IPS DF 6.9 (cell line): ENCODE results near the gene RHOD.

Experiments
- DNase-seq: peaks from one replicate; pipeline ENCODE4 v3.0.0-alpha.2; 2013; ENCODE audit warnings: low read depth, low spot score
- H3K27ac ChIP-seq: one replicate; pipeline ENCODE4 v1.5.1; 2013; ENCODE audit warnings: low read length, control low read depth
- H3K27me3 ChIP-seq: 2 replicates; pipeline ENCODE4 v1.6.1; 2013; ENCODE audit warnings: mild to moderate bottlenecking, low read length; ENCODE audit not compliant: control insufficient read depth, insufficient read depth
- H3K36me3 ChIP-seq: 2 replicates; pipeline ENCODE4 v1.6.1; 2013; ENCODE audit warnings: low read length; ENCODE audit not compliant: control insufficient read depth, insufficient read depth
- H3K4me1 ChIP-seq: 2 replicates; pipeline ENCODE4 v1.6.1; 2013; ENCODE audit warnings: low read length; ENCODE audit not compliant: control insufficient read depth, insufficient read depth
- H3K4me3 ChIP-seq: 2 replicates; pipeline ENCODE4 v1.5.1; 2013; ENCODE audit warnings: mild to moderate bottlenecking, low read length
- H3K9me3 ChIP-seq: 2 replicates; pipeline ENCODE4 v1.6.1; 2013; ENCODE audit warnings: low read length, inconsistent platforms; ENCODE audit not compliant: control insufficient read depth, insufficient read depth
- WGBS: extraction: QIAGEN DNeasy Blood & Tissue Kit; methylation state at CpG from one replicate; pipeline ENCODE4 v1.1.7; 2013; ENCODE audit warnings: mixed read lengths, missing lambda C conversion rate; ENCODE audit not compliant: insufficient read length, insufficient coverage; 5-methylcytosine and 5-hydroxymethylcytosine counted together

The RHOD gene

GRCh38 chr11:67059671-67060070 lies 3.0 kb downstream of the RHOD start:
- no peaks in the 10 kb centered on the region for H3K36me3 ChIP-seq
- no CpG with 5 or more reads among the region's 3 CpGs for WGBS
- H3K9me3 ChIP-seq: no peaks in the 10 kb centered on the region
- no peaks in the 10 kb centered on the region; the same call in 1 of the 2 replicates for H3K27me3 ChIP-seq
- H3K27ac ChIP-seq: no peak overlapping the region
- peaks cover 5% of the 10 kb centered on the region for H3K4me1 ChIP-seq
- DNase-seq: no peak
- no peak overlapping the region; the same call in 1 of the 2 replicates for H3K4me3 ChIP-seq

- WGBS: no CpG with 5 or more reads among the region's 7 CpGs
- DNase-seq: no peak
Measured at GRCh38 chr11:67060111-67060522, 3.5 kb downstream of the RHOD start.

GRCh38 chr11:67062526-67063373 lies 6.1 kb downstream of the RHOD start:
- Histone ChIP-seq H3K27ac (no peak overlapping the region), H3K9me3 (no peaks in the 10 kb centered on the region), H3K36me3 (no peaks in the 10 kb centered on the region), H3K27me3 (no peaks in the 10 kb centered on the region; the same call in 1 of the 2 replicates), H3K4me3 (no peak overlapping the region), H3K4me1 (no peaks in the 10 kb centered on the region; the same call in 1 of the 2 replicates)
- no CpG with 5 or more reads among the region's 13 CpGs for WGBS
- no peak for DNase-seq

More at GRCh38 chr11:67060111-67060522, 3.5 kb downstream of the RHOD start:
- no peaks in the 10 kb centered on the region; the same call in 1 of the 2 replicates for H3K27me3 ChIP-seq
- H3K36me3 ChIP-seq: no peaks in the 10 kb centered on the region
- peaks cover 5% of the 10 kb centered on the region for H3K4me1 ChIP-seq
- no peak overlapping the region for H3K27ac ChIP-seq
- H3K4me3 ChIP-seq: no peak overlapping the region
- no peaks in the 10 kb centered on the region for H3K9me3 ChIP-seq

GRCh38 chr11:67066333-67066709 lies 9.7 kb downstream of the RHOD start:
- H3K4me3 ChIP-seq: no peak overlapping the region
- H3K9me3 ChIP-seq: no peaks in the 10 kb centered on the region
- H3K27ac ChIP-seq: no peak overlapping the region
- H3K27me3 ChIP-seq: no peaks in the 10 kb centered on the region; the same call in 1 of the 2 replicates
- H3K4me1 ChIP-seq: no peaks in the 10 kb centered on the region; the same call in 1 of the 2 replicates
- no peaks in the 10 kb centered on the region for H3K36me3 ChIP-seq
- DNase-seq: no peak
- WGBS: no CpG with 5 or more reads among the region's 3 CpGs

GRCh38 chr11:67071420-67072284 lies 15.0 kb downstream of the RHOD start:
- Histone ChIP-seq H3K27ac (no peak overlapping the region), H3K9me3 (no peaks in the 10 kb centered on the region), H3K4me3 (peak overlapping the region; percentile 29; the same call in 1 of the 2 replicates), H3K4me1 (no peaks in the 10 kb centered on the region), H3K36me3 (no peaks in the 10 kb centered on the region), H3K27me3 (no peaks in the 10 kb centered on the region)
- no peak for DNase-seq
- no CpG with 5 or more reads among the region's 53 CpGs for WGBS

GRCh38 chr11:67072295-67072694 lies 15.6 kb downstream of the RHOD start:
- no peak for DNase-seq
- Histone ChIP-seq H3K9me3 (no peaks in the 10 kb centered on the region), H3K36me3 (no peaks in the 10 kb centered on the region), H3K4me3 (no peak overlapping the region), H3K27ac (no peak overlapping the region), H3K27me3 (no peaks in the 10 kb centered on the region), H3K4me1 (no peaks in the 10 kb centered on the region)
- no CpG with 5 or more reads among the region's 11 CpGs for WGBS

- no CpG with 5 or more reads among the region's 9 CpGs for WGBS
Measured at GRCh38 chr11:67073908-67074307, 17.3 kb downstream of the RHOD start.

GRCh38 chr11:67076202-67076601 lies 19.6 kb downstream of the RHOD start:
- H3K27ac ChIP-seq: no peak overlapping the region
- H3K4me1 ChIP-seq: peaks cover 1% of the 10 kb centered on the region; the same call in 1 of the 2 replicates
- no CpG with 5 or more reads among the region's 6 CpGs for WGBS
- no peaks in the 10 kb centered on the region for H3K9me3 ChIP-seq
- no peaks in the 10 kb centered on the region for H3K36me3 ChIP-seq
- no peaks in the 10 kb centered on the region for H3K27me3 ChIP-seq
- no peak overlapping the region for H3K4me3 ChIP-seq
- DNase-seq: no peak

More at GRCh38 chr11:67073908-67074307, 17.3 kb downstream of the RHOD start:
- no peaks in the 10 kb centered on the region for H3K27me3 ChIP-seq
- no peaks in the 10 kb centered on the region for H3K36me3 ChIP-seq
- no peak for DNase-seq
- H3K27ac ChIP-seq: no peak overlapping the region
- no peak overlapping the region for H3K4me3 ChIP-seq
- H3K4me1 ChIP-seq: peaks cover 1% of the 10 kb centered on the region; the same call in 1 of the 2 replicates
- no peaks in the 10 kb centered on the region for H3K9me3 ChIP-seq

- Histone ChIP-seq H3K4me1 (peaks cover 3% of the 10 kb centered on the region; the same call in 1 of the 2 replicates), H3K36me3 (no peaks in the 10 kb centered on the region), H3K9me3 (no peaks in the 10 kb centered on the region), H3K27me3 (no peaks in the 10 kb centered on the region), H3K4me3 (no peak overlapping the region), H3K27ac (no peak overlapping the region)
- WGBS: no CpG with 5 or more reads among the region's 6 CpGs
- no peak for DNase-seq
Measured at GRCh38 chr11:67079065-67079705, 22.5 kb downstream of the RHOD start.
